Neural crest cell (in vitro differentiated cells): ENCODE data around the gene POU2AF3. TPM values are rescaled to one million over a fixed set of nuclear protein-coding genes. Genes with fewer than 3 reads are reported as not detected.

Source experiments
- DNase-seq: peaks from one replicate; pipeline ENCODE4 v3.0.0; 2021; ENCODE audit warnings: low read depth, mixed read lengths, low spot score
- H3K27ac Mint-ChIP-seq: one replicate; pipeline ENCODE4 v1.8.0; 2021; ENCODE audit warnings: mild to moderate bottlenecking, mixed read lengths; ENCODE audit not compliant: unreplicated experiment
- H3K27me3 Mint-ChIP-seq: 2 replicates; pipeline ENCODE4 v1.8.0; 2021; ENCODE audit warnings: low read depth, mild to moderate bottlenecking, mixed read lengths
- H3K36me3 Mint-ChIP-seq: 2 replicates; pipeline ENCODE4 v1.8.0; 2021; ENCODE audit warnings: low read depth, mild to moderate bottlenecking, mixed read lengths
- H3K4me1 Mint-ChIP-seq: 2 replicates; pipeline ENCODE4 v1.8.0; 2021; ENCODE audit warnings: mixed read lengths
- H3K4me3 Mint-ChIP-seq: one replicate; pipeline ENCODE4 v1.8.0; 2021; ENCODE audit warnings: mild to moderate bottlenecking, mixed read lengths
- H3K9me3 Mint-ChIP-seq: 2 replicates; pipeline ENCODE4 v1.8.0; 2021; ENCODE audit warnings: mixed read lengths
- CTCF ChIP-seq: fragments of 200-600 bp; sonication (generic); conservative IDR thresholded peaks from 2 replicates; pipeline ENCODE4 v1.5.0; 2021; ENCODE audit warnings: antibody characterized with exemption, mild to moderate bottlenecking
- total RNA-seq: library from RNA; stranded (reverse); gene quantifications from 2 replicates; pipeline ENCODE4 v1.2.1, GENCODE V29; 2021

Gene POU2AF3
- total RNA-seq, 1 donor from 2014 or later: 0.61 TPM

GRCh38 chr11:111301842-111302118 is 3.4 kb downstream of the POU2AF3 start:
- DNase-seq: no peak
- H3K36me3 Mint-ChIP-seq: no peaks in the 10 kb centered on the region
- no peak for TF ChIP-seq CTCF
- H3K4me1 Mint-ChIP-seq: no peaks in the 10 kb centered on the region
- peaks cover 71% of the 10 kb centered on the region for H3K27me3 Mint-ChIP-seq
- no peaks in the 10 kb centered on the region for H3K9me3 Mint-ChIP-seq
- no peak overlapping the region for H3K4me3 Mint-ChIP-seq
- H3K27ac Mint-ChIP-seq: no peak overlapping the region

GRCh38 chr11:111302298-111302697 is 4.0 kb downstream of the POU2AF3 start:
- Mint-ChIP-seq H3K9me3 (no peaks in the 10 kb centered on the region), H3K4me1 (no peaks in the 10 kb centered on the region), H3K27me3 (peaks cover 71% of the 10 kb centered on the region), H3K27ac (no peak overlapping the region), H3K4me3 (no peak overlapping the region), H3K36me3 (no peaks in the 10 kb centered on the region)
- TF ChIP-seq CTCF: no peak
- DNase-seq: no peak

- no peak for DNase-seq
- Mint-ChIP-seq H3K27me3 (peaks cover 72% of the 10 kb centered on the region), H3K4me1 (no peaks in the 10 kb centered on the region), H3K27ac (no peak overlapping the region), H3K36me3 (no peaks in the 10 kb centered on the region), H3K4me3 (no peak overlapping the region), H3K9me3 (no peaks in the 10 kb centered on the region)
- no peak for TF ChIP-seq CTCF
Measured at GRCh38 chr11:111303461-111303860, 5.1 kb downstream of the POU2AF3 start.

GRCh38 chr11:111305162-111305802 is 6.9 kb downstream of the POU2AF3 start:
- no peak overlapping the region for H3K27ac Mint-ChIP-seq
- DNase-seq: no peak
- peaks cover 60% of the 10 kb centered on the region for H3K27me3 Mint-ChIP-seq
- no peak for TF ChIP-seq CTCF
- no peak overlapping the region for H3K4me3 Mint-ChIP-seq
- no peaks in the 10 kb centered on the region for H3K36me3 Mint-ChIP-seq
- H3K4me1 Mint-ChIP-seq: no peaks in the 10 kb centered on the region
- H3K9me3 Mint-ChIP-seq: no peaks in the 10 kb centered on the region

GRCh38 chr11:111305876-111306275 is 7.5 kb downstream of the POU2AF3 start:
- Mint-ChIP-seq H3K27me3 (peaks cover 54% of the 10 kb centered on the region), H3K4me3 (no peak overlapping the region), H3K27ac (no peak overlapping the region), H3K9me3 (no peaks in the 10 kb centered on the region), H3K36me3 (no peaks in the 10 kb centered on the region), H3K4me1 (no peaks in the 10 kb centered on the region)
- TF ChIP-seq CTCF: no peak
- no peak for DNase-seq

GRCh38 chr11:111306321-111306720 is 8.0 kb downstream of the POU2AF3 start:
- no peaks in the 10 kb centered on the region for H3K9me3 Mint-ChIP-seq
- no peak for TF ChIP-seq CTCF
- peaks cover 49% of the 10 kb centered on the region for H3K27me3 Mint-ChIP-seq
- H3K27ac Mint-ChIP-seq: no peak overlapping the region
- H3K36me3 Mint-ChIP-seq: no peaks in the 10 kb centered on the region
- no peak overlapping the region for H3K4me3 Mint-ChIP-seq
- no peak for DNase-seq
- H3K4me1 Mint-ChIP-seq: no peaks in the 10 kb centered on the region
